Measurements from ENCODE around the gene BANF2. TPM values are rescaled to one million over a fixed set of nuclear protein-coding genes. Genes with fewer than 3 reads are reported as not detected.

BANF2 gene
- total and polyA plus RNA-seq, 2 of the 8 experiments (the other 6 are each of a cell fraction or from before 2014, with no cell fraction given), result not detected

GRCh38 chr20:17758512-17758911 is 58.7 kb downstream of the BANF2 start:
- H2AFZ ChIP-seq (ENCODE audit: low read length), result no peak overlapping the region
- H2BK20ac ChIP-seq (ENCODE audit: low read length), result no peak overlapping the region
- H3K14ac ChIP-seq (ENCODE audit: insufficient read length), result no peak overlapping the region
- WGBS, 2 experiments (ENCODE audit: extremely low coverage in 1 of 2, insufficient coverage in 1 of 2, insufficient read length in 1 of 2, insufficient replicate concordance in 2 of 2, low coverage in 1 of 2, low lambda C conversion rate in 2 of 2, missing lambda C conversion rate in 1 of 2), result 100% methylated on average over 1 of the region's 1 CpG; no CpG with 5 or more reads in 1 of the 2 experiments
- DNase-seq (ENCODE audit: low read depth in 1 of 2, low spot score in 2 of 2) (no peak), FAIRE-seq (no peak)
- no peaks in the 10 kb centered on the region for H3K79me2 ChIP-seq (ENCODE audit: control insufficient read depth in 1 of 2, insufficient read depth in 2 of 2, low read length in 2 of 2)
- H3K23me2 ChIP-seq (ENCODE audit: low read depth, low read length), result no peaks in the 10 kb centered on the region
- no peaks in the 10 kb centered on the region for H3K36me3 ChIP-seq (ENCODE audit: control insufficient read depth in 2 of 4, insufficient read depth in 4 of 4, low read length in 3 of 4)
- H2BK120ac ChIP-seq (replicated peaks; ENCODE audit: low read depth, low read length), result no peak overlapping the region
- H3K9me3 ChIP-seq (ENCODE audit: insufficient read depth in 2 of 2, low read depth in 1 of 2, low read length in 1 of 2), result no peaks in the 10 kb centered on the region; a peak in 2 of 4 replicates
- no peaks in the 10 kb centered on the region for H4K20me1 ChIP-seq (replicated peaks in 1 of 2; ENCODE audit: control insufficient read depth in 1 of 2, insufficient read depth in 2 of 2, low read length in 2 of 2)
- H3K56ac ChIP-seq (replicated peaks; ENCODE audit: insufficient read length, low read depth, low read length), result no peak overlapping the region
- H3K79me1 ChIP-seq (ENCODE audit: low read depth, low read length), result no peaks in the 10 kb centered on the region
- no peak overlapping the region for H3K4me3 ChIP-seq (ENCODE audit: extremely low read depth in 1 of 4, insufficient read depth in 2 of 4, low read depth in 3 of 4, low read length in 4 of 4)
- H4K8ac ChIP-seq (ENCODE audit: extremely low read depth, insufficient read depth, low read length), result no peak overlapping the region
- H4K5ac ChIP-seq (ENCODE audit: insufficient read length, low read depth, low read length), result no peak overlapping the region
- H3K27me3 ChIP-seq (replicated peaks in 1 of 4; ENCODE audit: control insufficient read depth in 3 of 4, extremely low read depth in 1 of 4, insufficient read depth in 3 of 4, low read length in 3 of 4), result peaks cover 0 to 2% (median 0%) of the 10 kb centered on the region in 4 experiments; a peak in 1 of 7 replicates
- H3K4ac ChIP-seq (replicated peaks; ENCODE audit: insufficient read length, low read depth, low read length), result no peak overlapping the region
- no peak overlapping the region for H2BK12ac ChIP-seq (ENCODE audit: low read depth, low read length)
- ChIA-PET POLR2A (ENCODE audit: partially characterized antibody) (no interaction called here), CTCF (ENCODE audit: partially characterized antibody) (no interaction called here)
- H3K27ac ChIP-seq (ENCODE audit: low read depth, low read length), result no peak overlapping the region
- no peak overlapping the region for H3K9ac ChIP-seq (replicated peaks in 1 of 4; ENCODE audit: extremely low read depth in 1 of 4, low read depth in 3 of 4, low read length in 3 of 4)
- H2BK15ac ChIP-seq (ENCODE audit: low read length), result no peak overlapping the region
- H2BK5ac ChIP-seq (ENCODE audit: low read depth, low read length), result no peak overlapping the region
- H3K18ac ChIP-seq (ENCODE audit: extremely low read depth, low read length), result no peak overlapping the region
- TF ChIP-seq SP4 (IDR thresholded peaks at IDR 0.05; ENCODE audit: low read length) (no peak), POLR2AphosphoS5 (IDR thresholded peaks at IDR 0.05; ENCODE audit: low read depth, low read length) (no peak), TAF7 (optimal IDR thresholded peaks at IDR 0.05; ENCODE audit: borderline replicate concordance, low read depth, low read length) (no peak), SP2 (IDR thresholded peaks at IDR 0.05; ENCODE audit: low read length) (no peak), ZNF274 (IDR thresholded peaks at IDR 0.05; ENCODE audit: borderline replicate concordance, extremely low read depth, low read length) (no peak), SAP30 (IDR thresholded peaks at IDR 0.05; ENCODE audit: insufficient read depth, insufficient replicate concordance, low read length) (no peak)
- no peak overlapping the region for H3K4me2 ChIP-seq (ENCODE audit: insufficient read depth in 1 of 2, low read depth in 2 of 2, low read length in 2 of 2)
- H3K4me1 ChIP-seq (replicated peaks in 1 of 4; ENCODE audit: control insufficient read depth in 3 of 4, insufficient read depth in 4 of 4, low read length in 3 of 4), result peaks cover 2 to 10% (median 4%) of the 10 kb centered on the region in 4 experiments; a peak in 5 of 7 replicates
- H2AK5ac ChIP-seq (ENCODE audit: low read depth, low read length), result no peak overlapping the region
- H4K91ac ChIP-seq (replicated peaks; ENCODE audit: insufficient read length, low read length), result no peak overlapping the region
- H3K23ac ChIP-seq (ENCODE audit: insufficient read length), result no peak overlapping the region
